Left ventricle myocardium inferior (tissue), 1 donor: Measurements from ENCODE around the gene ZIC1. TPM values are rescaled to one million over a fixed set of nuclear protein-coding genes. Genes with fewer than 3 reads are reported as not detected.

Experiments used
- DNase-seq: peaks from one replicate; pipeline ENCODE4 v3.0.0-alpha.2; 2020
- H3K27ac ChIP-seq: fragments of 200-600 bp; replicated peaks from 2 replicates; pipeline ENCODE4 v1.8.0; 2021
- H3K27me3 ChIP-seq: fragments of 200-600 bp; 2 replicates; pipeline ENCODE4 v1.8.0; 2021; ENCODE audit warnings: low read depth
- H3K36me3 ChIP-seq: fragments of 200-600 bp; 2 replicates; pipeline ENCODE4 v1.8.0; 2021
- H3K4me1 ChIP-seq: fragments of 200-600 bp; 2 replicates; pipeline ENCODE4 v1.8.0; 2021
- H3K4me3 ChIP-seq: fragments of 200-600 bp; 2 replicates; pipeline ENCODE4 v1.8.0; 2021; ENCODE audit warnings: mild to moderate bottlenecking, moderate library complexity
- H3K9me3 ChIP-seq: fragments of 200-600 bp; replicated peaks from 2 replicates; pipeline ENCODE4 v1.8.0; 2021
- CTCF ChIP-seq: fragments of 200-600 bp; IDR thresholded peaks from 2 replicates; pipeline ENCODE4 v1.8.0; 2021; ENCODE audit warnings: antibody characterized with exemption, mild to moderate bottlenecking, borderline replicate concordance
- intact Hi-C: fragments of 100-400 bp; cut with micrococcal nuclease; formaldehyde crosslinking; loops from one replicate; pipeline ENCODE4 v1.11.0; 2022
- total RNA-seq: library from RNA; stranded (reverse); fragmentation: NEBNext Ultra II Directional; extraction: Animal tissue kit (Norgen Biotek cat#: 25700); gene quantifications from one replicate; pipeline ENCODE4 v1.2.1, GENCODE V29; 2021
- donor health status: DM: no; HTN: yes; CAD: no; lungs with severe emphysema.

Gene ZIC1
- total RNA-seq, 1 donor from 2014 or later, result not detected

GRCh38 chr3:147417551-147418295, 8.6 kb downstream of the ZIC1 start:
- DNase-seq, result no peak
- Histone ChIP-seq H3K36me3 (no peaks in the 10 kb centered on the region), H3K27me3 (peaks cover 100% of the 10 kb centered on the region), H3K4me3 (no peak overlapping the region), H3K4me1 (peaks cover 32% of the 10 kb centered on the region), H3K27ac (no peak overlapping the region), H3K9me3 (no peaks in the 10 kb centered on the region)
- no peak for TF ChIP-seq CTCF
- intact Hi-C loops, result no loop called here

GRCh38 chr3:147418371-147418781, 9.2 kb downstream of the ZIC1 start:
- intact Hi-C loops, result no loop called here
- Histone ChIP-seq H3K27me3 (peaks cover 100% of the 10 kb centered on the region), H3K36me3 (no peaks in the 10 kb centered on the region), H3K4me1 (peaks cover 31% of the 10 kb centered on the region), H3K27ac (no peak overlapping the region), H3K4me3 (no peak overlapping the region), H3K9me3 (no peaks in the 10 kb centered on the region)
- no peak for TF ChIP-seq CTCF
- DNase-seq, result no peak

- Histone ChIP-seq H3K27me3 (peaks cover 100% of the 10 kb centered on the region), H3K4me3 (peak overlapping the region; percentile 47), H3K4me1 (peaks cover 27% of the 10 kb centered on the region), H3K9me3 (no peaks in the 10 kb centered on the region), H3K36me3 (no peaks in the 10 kb centered on the region), H3K27ac (no peak overlapping the region)
- TF ChIP-seq CTCF, result no peak
- no peak for DNase-seq
- intact Hi-C loops, result no loop called here
Measured at GRCh38 chr3:147418808-147419701, 9.9 kb downstream of the ZIC1 start.

GRCh38 chr3:147419781-147420224, 10.6 kb downstream of the ZIC1 start:
- Histone ChIP-seq H3K36me3 (no peaks in the 10 kb centered on the region), H3K9me3 (no peaks in the 10 kb centered on the region), H3K27ac (no peak overlapping the region), H3K27me3 (peaks cover 100% of the 10 kb centered on the region), H3K4me1 (peaks cover 32% of the 10 kb centered on the region), H3K4me3 (no peak overlapping the region)
- no peak for TF ChIP-seq CTCF
- no peak for DNase-seq
- intact Hi-C loops, result no loop called here

GRCh38 chr3:147420353-147421183, 11.4 kb downstream of the ZIC1 start:
- no peak for TF ChIP-seq CTCF
- H3K4me3 ChIP-seq, result peak overlapping the region; percentile 36
- H3K27ac ChIP-seq, result no peak overlapping the region

More at GRCh38 chr3:147420353-147421183, 11.4 kb downstream of the ZIC1 start:
- Histone ChIP-seq H3K9me3 (no peaks in the 10 kb centered on the region), H3K4me1 (peaks cover 32% of the 10 kb centered on the region), H3K27me3 (peaks cover 100% of the 10 kb centered on the region), H3K36me3 (no peaks in the 10 kb centered on the region)
- no peak for DNase-seq
- intact Hi-C loops, result no loop called here
